ENCODE results near the gene CPVL. TPM values are rescaled to one million over a fixed set of nuclear protein-coding genes. Genes with fewer than 3 reads are reported as not detected.

CPVL gene
- total and polyA plus RNA-seq, 2 experiments from 2014 or later = 30.6 to 95.2 TPM

GRCh38 chr7:29063236-29063635 lies 83.1 kb downstream of the CPVL start:
- DNase-seq (ENCODE audit: low read depth in 1 of 2, low spot score in 1 of 2) = peak in 1 of 2 donors; percentile 53
- no peak for TF ChIP-seq CTCF (IDR thresholded peaks at IDR 0.05; ENCODE audit: low read depth, low read length)
- Histone ChIP-seq H3K27me3 (no peaks in the 10 kb centered on the region), H3K36me3 (no peaks in the 10 kb centered on the region), H3K27ac (no peak overlapping the region), H3K9me3 (ENCODE audit: low read depth) (no peaks in the 10 kb centered on the region), H3K4me1 (ENCODE audit: low read depth) (no peaks in the 10 kb centered on the region), H3K4me3 (no peak overlapping the region)

GRCh38 chr7:29053105-29053872 lies 93.0 kb downstream of the CPVL start:
- Histone ChIP-seq H3K27me3 (no peaks in the 10 kb centered on the region), H3K27ac (no peak overlapping the region), H3K9me3 (ENCODE audit: low read depth) (no peaks in the 10 kb centered on the region), H3K4me1 (ENCODE audit: low read depth) (no peaks in the 10 kb centered on the region), H3K36me3 (no peaks in the 10 kb centered on the region), H3K4me3 (no peak overlapping the region)
- TF ChIP-seq CTCF (IDR thresholded peaks at IDR 0.05; ENCODE audit: low read depth, low read length) = no peak
- DNase-seq (ENCODE audit: low read depth in 1 of 2, low spot score in 1 of 2) = no peak

DNA sequence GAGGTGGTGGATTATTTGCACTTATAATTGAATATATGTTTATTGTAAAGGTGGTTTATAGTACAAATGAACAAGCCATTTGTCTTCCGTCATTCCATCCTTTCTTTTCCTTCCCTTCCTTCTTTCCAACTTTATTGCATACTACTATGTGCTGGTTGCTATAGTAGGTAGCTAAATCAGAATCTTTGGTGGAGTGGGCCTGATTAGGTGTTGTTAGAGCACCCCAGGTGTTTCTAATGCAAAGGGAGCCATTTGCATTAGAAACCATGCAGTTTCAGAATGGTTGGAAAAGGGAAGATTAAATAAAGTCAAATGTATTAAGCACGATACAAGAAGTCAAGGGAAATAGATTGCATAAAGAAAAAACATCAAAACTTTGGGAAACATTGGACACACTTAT lies 99.4 kb downstream of the CPVL start:
- H3K4me3 ChIP-seq = no peak overlapping the region
- no peak for DNase-seq (ENCODE audit: low read depth in 1 of 2, low spot score in 1 of 2)

DNA sequence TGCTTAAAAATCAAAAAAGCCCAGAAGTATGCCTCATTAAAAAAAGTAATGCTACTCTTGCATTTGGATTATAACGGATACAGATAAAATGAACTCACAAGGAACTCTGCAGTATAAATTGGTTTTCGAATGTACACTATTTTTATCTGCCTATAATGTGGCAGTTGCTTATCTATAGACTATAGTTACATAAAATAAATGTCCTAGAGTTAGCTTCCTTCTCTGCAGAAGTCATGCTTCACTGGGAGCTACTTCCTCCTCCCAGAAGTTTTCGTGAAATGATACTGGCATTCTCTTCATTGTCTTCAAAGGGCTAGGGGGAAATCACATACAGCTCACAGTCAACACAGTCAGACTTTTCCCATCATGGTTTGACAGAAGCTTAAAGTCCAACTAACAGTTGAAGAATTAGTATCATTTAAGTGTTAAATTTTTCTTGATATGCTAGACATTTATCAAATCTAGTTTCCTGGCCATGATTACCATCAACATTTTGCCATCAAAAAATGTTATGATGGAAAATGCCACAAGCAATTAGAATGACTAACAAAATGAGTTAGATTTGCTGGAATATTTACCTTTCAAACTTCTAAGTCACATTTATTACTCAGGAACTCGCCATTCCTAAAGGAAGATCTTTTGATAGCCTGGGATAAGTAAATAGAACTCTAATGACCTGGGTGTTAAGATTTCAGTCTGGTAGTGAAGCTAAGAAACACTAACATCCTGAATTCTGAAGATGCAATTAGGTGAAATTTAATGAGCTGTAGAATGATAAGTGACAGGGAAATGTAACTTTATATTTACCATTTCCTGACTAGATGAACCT lies 100.9 kb downstream of the CPVL start:
- H3K4me3 ChIP-seq = no peak overlapping the region
- no peaks in the 10 kb centered on the region for H3K36me3 ChIP-seq
- no peaks in the 10 kb centered on the region for H3K27me3 ChIP-seq
- no peak overlapping the region for H3K27ac ChIP-seq
- no peaks in the 10 kb centered on the region for H3K4me1 ChIP-seq (ENCODE audit: low read depth)
- no peaks in the 10 kb centered on the region for H3K9me3 ChIP-seq (ENCODE audit: low read depth)
- no peak for DNase-seq (ENCODE audit: low read depth in 1 of 2, low spot score in 1 of 2)
- no peak for TF ChIP-seq CTCF (IDR thresholded peaks at IDR 0.05; ENCODE audit: low read depth, low read length)

More for the DNA sequence above, 99.4 kb downstream of the CPVL start:
- H3K4me1 ChIP-seq (ENCODE audit: low read depth) = no peaks in the 10 kb centered on the region
- no peaks in the 10 kb centered on the region for H3K36me3 ChIP-seq
- H3K27me3 ChIP-seq = no peaks in the 10 kb centered on the region
- no peak for TF ChIP-seq CTCF (IDR thresholded peaks at IDR 0.05; ENCODE audit: low read depth, low read length)
- H3K27ac ChIP-seq = no peak overlapping the region
- no peaks in the 10 kb centered on the region for H3K9me3 ChIP-seq (ENCODE audit: low read depth)

DNA sequence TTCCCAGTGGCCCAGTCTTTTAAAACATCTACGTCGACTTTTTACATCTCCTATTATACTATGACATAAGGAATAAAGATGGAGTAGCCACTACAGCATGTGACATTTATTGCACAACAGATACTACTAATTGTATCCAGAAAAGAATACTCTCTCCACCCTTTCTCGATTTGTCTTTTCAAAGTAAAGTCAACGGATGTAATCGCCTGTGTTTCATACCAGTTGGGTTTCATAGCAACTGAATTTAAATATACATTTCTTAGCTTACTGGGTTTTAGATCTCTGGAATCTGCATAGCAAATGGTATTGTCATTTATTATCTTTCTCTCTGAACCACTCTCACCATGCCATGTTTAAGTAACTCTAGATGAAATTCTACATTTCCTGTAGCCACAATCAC lies 101.8 kb downstream of the CPVL start:
- no peak overlapping the region for H3K4me3 ChIP-seq
- H3K27ac ChIP-seq = no peak overlapping the region
- no peak for TF ChIP-seq CTCF (IDR thresholded peaks at IDR 0.05; ENCODE audit: low read depth, low read length)
- no peaks in the 10 kb centered on the region for H3K27me3 ChIP-seq
- H3K4me1 ChIP-seq (ENCODE audit: low read depth) = no peaks in the 10 kb centered on the region
- no peaks in the 10 kb centered on the region for H3K9me3 ChIP-seq (ENCODE audit: low read depth)
- DNase-seq (ENCODE audit: low read depth in 1 of 2, low spot score in 1 of 2) = peak in 1 of 2 donors; percentile 7
- H3K36me3 ChIP-seq = no peaks in the 10 kb centered on the region

All from cardiac muscle cell (in vitro differentiated cells and primary cell).